OCI-LY1 (cell line): ENCODE data around the gene PLAAT4.

Experiments
- H2AFZ ChIP-seq: fragments of 200-600 bp; sonication (generic), shearing (Covaris generic); 2 replicates; pipeline ENCODE4 v1.6.0; 2014; ENCODE audit warnings: antibody characterized with exemption, mild to moderate bottlenecking, low read length
- H3F3A ChIP-seq: fragments of 200-600 bp; sonication (generic), shearing (Covaris generic); 2 replicates; pipeline ENCODE4 v1.6.0; 2014; ENCODE audit warnings: mild to moderate bottlenecking, antibody characterized with exemption, low read length, moderate library complexity; ENCODE audit not compliant: insufficient read depth
- H3K27ac ChIP-seq: fragments of 200-600 bp; sonication (generic); 2 replicates; pipeline ENCODE4 v1.5.1; 2014; ENCODE audit warnings: low read length, mixed run types, mild to moderate bottlenecking, low read depth; ENCODE audit not compliant: poor library complexity, severe bottlenecking
- H3K27me3 ChIP-seq: fragments of 200-600 bp; sonication (generic); 2 replicates; pipeline ENCODE4 v1.6.0; 2014; ENCODE audit warnings: antibody characterized with exemption, mild to moderate bottlenecking, low read length, moderate library complexity; ENCODE audit not compliant: insufficient read depth
- H3K36me3 ChIP-seq: fragments of 200-600 bp; sonication (generic); 2 replicates; pipeline ENCODE4 v1.6.1; 2014; ENCODE audit warnings: mild to moderate bottlenecking, antibody characterized with exemption, low read length, moderate library complexity, mixed read lengths; ENCODE audit not compliant: insufficient read depth
- H3K4me1 ChIP-seq: fragments of 200-600 bp; sonication (generic); 2 replicates; pipeline ENCODE4 v1.5.1; 2014; ENCODE audit warnings: mild to moderate bottlenecking, low read length, moderate library complexity; ENCODE audit not compliant: insufficient read depth, severe bottlenecking
- H3K4me2 ChIP-seq: fragments of 200-600 bp; sonication (generic), shearing (Covaris generic); 2 replicates; pipeline ENCODE4 v1.6.1; 2014; ENCODE audit warnings: low read length
- H3K4me3 ChIP-seq: fragments of 200-600 bp; sonication (generic); 2 replicates; pipeline ENCODE4 v1.5.1; 2014; ENCODE audit warnings: low read length, low read depth, mild to moderate bottlenecking, mixed read lengths; ENCODE audit not compliant: poor library complexity, severe bottlenecking
- H3K79me2 ChIP-seq: fragments of 200-600 bp; shearing (Covaris generic); 2 replicates; pipeline ENCODE4 v1.6.1; 2016; ENCODE audit warnings: mixed run types, low read length, mixed read lengths; ENCODE audit not compliant: insufficient read depth
- H3K9ac ChIP-seq: fragments of 200-600 bp; sonication (generic), shearing (Covaris generic); 2 replicates; pipeline ENCODE4 v1.6.1; 2014; ENCODE audit warnings: mild to moderate bottlenecking, low read length, mixed read lengths
- H3K9me2 ChIP-seq: fragments of 200-600 bp; sonication (generic), shearing (Covaris generic); 2 replicates; pipeline ENCODE4 v1.6.1; 2014; ENCODE audit warnings: low read depth, mild to moderate bottlenecking, low read length, mixed read lengths
- H3K9me3 ChIP-seq: fragments of 200-600 bp; shearing (Covaris generic); 2 replicates; pipeline ENCODE4 v1.6.1; 2014; ENCODE audit warnings: low read length, mixed read lengths
- H4K20me1 ChIP-seq: fragments of 200-600 bp; sonication (generic), shearing (Covaris generic); 2 replicates; pipeline ENCODE4 v1.6.0; 2016; ENCODE audit warnings: mild to moderate bottlenecking, low read length; ENCODE audit not compliant: insufficient read depth
- EZH2 ChIP-seq: fragments of 200-600 bp; sonication (generic), shearing (Covaris generic); IDR thresholded peaks from 2 replicates; pipeline ENCODE4 v1.8.0; 2017; ENCODE audit warnings: borderline replicate concordance, mixed run types, mild to moderate bottlenecking, antibody characterized with exemption, low read length, moderate library complexity, mixed read lengths
- TF ChIP-seq, protein P1 (sequence below): fragments of 200-600 bp; sonication (generic), shearing (Covaris generic); IDR thresholded peaks from 2 replicates; pipeline ENCODE4 v1.5.1; 2017; ENCODE audit warnings: mild to moderate bottlenecking, antibody characterized with exemption, low read length, moderate library complexity, mixed read lengths

Gene PLAAT4

DNA sequence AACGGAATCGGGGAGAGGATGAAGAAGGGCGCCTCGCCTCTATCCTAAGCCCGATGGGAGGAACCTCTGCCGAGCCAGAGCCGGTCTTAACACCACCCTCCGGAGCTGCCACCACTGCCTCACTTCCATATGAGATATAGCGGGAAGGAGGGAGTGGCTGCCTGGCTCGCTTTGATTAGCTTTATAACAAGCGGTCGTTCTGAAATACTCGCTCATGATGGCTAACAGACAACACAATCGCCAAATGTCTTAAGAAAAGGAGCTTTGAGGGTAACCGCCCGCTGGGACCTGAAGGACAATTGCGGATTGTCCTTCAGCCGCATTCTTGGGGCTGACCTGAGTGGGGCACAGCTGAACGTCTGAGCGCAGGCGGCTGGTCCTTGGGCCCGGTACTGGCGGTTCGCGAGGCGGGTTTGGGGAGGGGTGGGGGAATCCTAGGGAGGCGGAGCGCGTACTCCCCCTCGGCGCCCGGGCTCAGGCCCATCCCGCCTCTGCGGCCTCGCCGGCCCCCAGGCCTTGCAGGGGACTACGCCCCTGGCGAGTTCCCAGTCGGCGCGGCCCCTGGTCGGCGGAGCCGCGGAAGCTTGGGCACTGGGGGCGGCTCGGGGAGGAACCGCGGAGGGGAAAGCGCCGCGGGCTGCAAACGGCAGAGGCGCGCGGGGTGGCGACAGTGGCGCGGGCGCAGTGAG is 45.9 kb upstream of the PLAAT4 start, which contains the start of gene PLAAT5:
Gene PLAAT5, minus strand, starts transcription at position 617 of the 689 bp plus-strand sequence. Its CDS starts 133 bp downstream, at position 484.
- Histone ChIP-seq H3K4me2 (no peak within 1 kb of the TSS), H3K36me3 (no peaks in the 10 kb centered on the region), H3K9me3 (no peaks in the 10 kb centered on the region), H3K4me3 (no peak within 1 kb of the TSS), H3K79me2 (no peaks in the 10 kb centered on the region), H3K27ac (no peak within 1 kb of the TSS), H4K20me1 (no peaks in the 10 kb centered on the region), H3K9ac (no peak within 1 kb of the TSS), H3F3A (no peaks in the 10 kb centered on the region), H3K4me1 (no peaks in the 10 kb centered on the region), H2AFZ (no peak within 1 kb of the TSS), H3K27me3 (no peaks in the 10 kb centered on the region), H3K9me2 (no peaks in the 10 kb centered on the region)
- TF ChIP-seq, protein P1, sequence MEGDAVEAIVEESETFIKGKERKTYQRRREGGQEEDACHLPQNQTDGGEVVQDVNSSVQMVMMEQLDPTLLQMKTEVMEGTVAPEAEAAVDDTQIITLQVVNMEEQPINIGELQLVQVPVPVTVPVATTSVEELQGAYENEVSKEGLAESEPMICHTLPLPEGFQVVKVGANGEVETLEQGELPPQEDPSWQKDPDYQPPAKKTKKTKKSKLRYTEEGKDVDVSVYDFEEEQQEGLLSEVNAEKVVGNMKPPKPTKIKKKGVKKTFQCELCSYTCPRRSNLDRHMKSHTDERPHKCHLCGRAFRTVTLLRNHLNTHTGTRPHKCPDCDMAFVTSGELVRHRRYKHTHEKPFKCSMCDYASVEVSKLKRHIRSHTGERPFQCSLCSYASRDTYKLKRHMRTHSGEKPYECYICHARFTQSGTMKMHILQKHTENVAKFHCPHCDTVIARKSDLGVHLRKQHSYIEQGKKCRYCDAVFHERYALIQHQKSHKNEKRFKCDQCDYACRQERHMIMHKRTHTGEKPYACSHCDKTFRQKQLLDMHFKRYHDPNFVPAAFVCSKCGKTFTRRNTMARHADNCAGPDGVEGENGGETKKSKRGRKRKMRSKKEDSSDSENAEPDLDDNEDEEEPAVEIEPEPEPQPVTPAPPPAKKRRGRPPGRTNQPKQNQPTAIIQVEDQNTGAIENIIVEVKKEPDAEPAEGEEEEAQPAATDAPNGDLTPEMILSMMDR = no peak
- TF ChIP-seq EZH2 = no peak

- H3K9me2 ChIP-seq = no peaks in the 10 kb centered on the region
- no peak overlapping the region for H3K4me3 ChIP-seq
- no peak overlapping the region for H3K9ac ChIP-seq
- no peaks in the 10 kb centered on the region for H3K9me3 ChIP-seq
- no peaks in the 10 kb centered on the region for H3K27me3 ChIP-seq
- no peak overlapping the region for H2AFZ ChIP-seq
- TF ChIP-seq, protein P1 = no peak
- no peak for TF ChIP-seq EZH2
- no peak overlapping the region for H3K27ac ChIP-seq
- H3K79me2 ChIP-seq = no peaks in the 10 kb centered on the region
- H3K4me1 ChIP-seq = no peaks in the 10 kb centered on the region
- H3F3A ChIP-seq = no peaks in the 10 kb centered on the region
- H3K4me2 ChIP-seq = no peak overlapping the region
- no peaks in the 10 kb centered on the region for H4K20me1 ChIP-seq
- no peaks in the 10 kb centered on the region for H3K36me3 ChIP-seq
These were observed 45.4 kb upstream of the PLAAT4 start for GRCh38 chr11:63491240-63491587.

DNA sequence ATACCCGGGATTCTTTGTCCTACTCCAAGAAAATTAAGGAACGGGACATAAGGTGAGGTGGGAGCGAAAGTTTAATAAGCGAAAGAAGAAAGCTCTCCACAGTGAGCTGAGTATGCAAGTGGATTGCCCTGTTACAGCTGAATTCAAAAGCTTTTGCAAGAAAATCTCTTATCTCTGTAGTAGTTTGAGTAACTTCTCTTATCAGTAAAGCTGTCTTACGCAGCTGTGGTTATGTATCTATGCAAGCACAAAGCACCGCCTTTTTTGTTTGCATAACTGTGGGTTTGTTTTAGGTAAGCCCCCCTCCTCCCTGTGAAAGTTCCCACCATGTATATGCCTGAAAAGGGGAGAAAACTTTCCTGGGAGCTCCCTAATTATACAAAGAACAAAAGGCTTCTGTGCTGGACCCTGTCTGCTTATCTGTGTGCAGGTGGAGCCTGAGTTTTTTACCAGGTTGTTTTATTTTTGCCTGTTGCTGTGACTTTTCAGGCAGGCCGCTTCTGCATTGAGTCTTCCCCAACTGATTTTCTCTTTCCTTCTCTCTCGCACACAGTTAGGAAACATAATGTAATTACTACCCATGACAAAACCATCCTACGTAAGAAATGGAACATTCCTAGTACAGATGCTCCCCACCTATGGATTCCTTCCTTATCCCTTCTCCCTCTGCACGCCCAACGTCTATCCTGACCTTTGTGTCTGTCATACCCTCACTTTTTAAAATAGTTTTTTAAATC is 44.8 kb upstream of the PLAAT4 start:
- Histone ChIP-seq H2AFZ (no peak overlapping the region), H4K20me1 (no peaks in the 10 kb centered on the region), H3F3A (no peaks in the 10 kb centered on the region), H3K4me2 (no peak overlapping the region), H3K9ac (no peak overlapping the region), H3K36me3 (no peaks in the 10 kb centered on the region), H3K9me2 (no peaks in the 10 kb centered on the region), H3K4me3 (no peak overlapping the region), H3K4me1 (no peaks in the 10 kb centered on the region), H3K9me3 (no peaks in the 10 kb centered on the region), H3K79me2 (no peaks in the 10 kb centered on the region), H3K27ac (no peak overlapping the region), H3K27me3 (no peaks in the 10 kb centered on the region)
- TF ChIP-seq, protein P1 = no peak
- TF ChIP-seq EZH2 = no peak
